Measurements from ENCODE around the gene NFILZ. TPM values are rescaled to one million over a fixed set of nuclear protein-coding genes. Genes with fewer than 3 reads are reported as not detected.
"Not testable (repeated sequence)": the region's sequence is repeated elsewhere in the genome, so short reads cannot be mapped to it uniquely, and the experiment has no call there.

Gene NFILZ
- total RNA-seq, 2 donors from 2014 or later = not detected

- no peaks in the 10 kb centered on the region for H3K36me3 Mint-ChIP-seq
- H3K4me1 Mint-ChIP-seq (ENCODE audit: low read depth in 2 of 2) = peaks cover 16 to 24% of the 10 kb centered on the region in 2 donors
- H3K9me3 Mint-ChIP-seq = no peaks in the 10 kb centered on the region
- no peak for ATAC-seq
- no peak for DNase-seq (ENCODE audit: low spot score)
- no peak overlapping the region for H3K27ac Mint-ChIP-seq
- no peaks in the 10 kb centered on the region for H3K27me3 Mint-ChIP-seq
- H3K4me3 Mint-ChIP-seq = no peak overlapping the region
Observed at GRCh38 chr19:8616861-8617260, 13.6 kb upstream of the NFILZ start.

- not testable (repeated sequence) for H3K9me3 Mint-ChIP-seq; ATAC-seq; H3K27ac Mint-ChIP-seq; H3K27me3 Mint-ChIP-seq; H3K4me3 Mint-ChIP-seq; DNase-seq (ENCODE audit: low spot score); H3K36me3 Mint-ChIP-seq
- peaks cover 16 to 21% of the 10 kb centered on the region in 2 donors for H3K4me1 Mint-ChIP-seq (ENCODE audit: low read depth in 2 of 2)
Observed at GRCh38 chr19:8617325-8617724, 13.1 kb upstream of the NFILZ start.

GRCh38 chr19:8617984-8618383, 12.4 kb upstream of the NFILZ start:
- H3K9me3 Mint-ChIP-seq = no peaks in the 10 kb centered on the region
- H3K27me3 Mint-ChIP-seq = no peaks in the 10 kb centered on the region
- DNase-seq (ENCODE audit: low spot score) (no peak), ATAC-seq (no peak)
- no peak overlapping the region for H3K4me3 Mint-ChIP-seq
- H3K36me3 Mint-ChIP-seq = no peaks in the 10 kb centered on the region
- H3K4me1 Mint-ChIP-seq (ENCODE audit: low read depth in 2 of 2) = peaks cover 12 to 17% of the 10 kb centered on the region in 2 donors
- no peak overlapping the region for H3K27ac Mint-ChIP-seq

GRCh38 chr19:8618751-8619150, 11.7 kb upstream of the NFILZ start:
- no peak overlapping the region for H3K27ac Mint-ChIP-seq
- H3K27me3 Mint-ChIP-seq = no peaks in the 10 kb centered on the region
- DNase-seq (ENCODE audit: low spot score) = no peak
- peaks cover 12 to 16% of the 10 kb centered on the region in 2 donors for H3K4me1 Mint-ChIP-seq (ENCODE audit: low read depth in 2 of 2)
- H3K36me3 Mint-ChIP-seq = no peaks in the 10 kb centered on the region
- H3K9me3 Mint-ChIP-seq = no peaks in the 10 kb centered on the region
- ATAC-seq = no peak
- H3K4me3 Mint-ChIP-seq = no peak overlapping the region

DNA sequence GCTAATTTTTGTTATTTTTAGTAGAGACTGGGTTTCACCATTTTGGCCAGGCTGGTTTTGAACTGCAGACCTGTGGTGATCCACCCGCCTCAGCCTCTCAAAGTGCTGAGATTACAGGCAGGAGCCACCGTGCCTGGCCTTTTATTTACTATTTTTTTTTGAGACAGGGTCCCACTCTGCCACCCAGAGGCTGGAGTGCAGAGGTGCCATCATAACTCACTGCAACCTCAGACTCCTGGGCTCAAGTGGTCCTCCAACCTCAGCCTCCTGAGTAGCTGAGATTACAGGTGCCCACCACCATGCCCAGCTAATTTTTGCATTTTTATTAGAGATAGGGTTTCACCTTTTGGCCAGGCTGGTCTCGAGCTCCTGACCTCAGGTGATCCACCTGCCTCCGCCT, 7.5 kb upstream of the NFILZ start:
- H3K27me3 Mint-ChIP-seq; ATAC-seq; H3K4me3 Mint-ChIP-seq; DNase-seq (ENCODE audit: low spot score); H3K4me1 Mint-ChIP-seq (ENCODE audit: low read depth in 2 of 2); H3K27ac Mint-ChIP-seq; H3K9me3 Mint-ChIP-seq; H3K36me3 Mint-ChIP-seq: not testable (repeated sequence)

DNA sequence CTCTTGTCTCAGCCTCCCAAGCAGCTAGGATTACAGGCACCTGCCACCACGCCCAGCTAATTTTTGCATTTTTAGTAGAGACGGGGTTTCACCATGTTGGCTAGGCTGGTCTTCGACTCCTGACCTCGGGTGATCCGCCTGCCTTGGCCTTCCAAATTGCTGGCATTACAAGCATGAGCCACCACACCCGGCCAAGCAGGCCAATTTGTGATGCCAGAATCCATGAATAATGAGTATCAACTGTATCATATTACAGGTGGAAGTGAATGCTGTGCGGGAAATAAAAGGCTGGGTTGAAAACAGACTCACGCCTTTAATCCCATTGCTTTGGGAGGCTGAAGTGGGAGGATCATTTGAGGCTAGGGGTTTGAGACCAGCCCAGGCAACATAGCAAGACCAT, 3.6 kb upstream of the NFILZ start:
- Mint-ChIP-seq H3K4me3 (no peak overlapping the region), H3K27me3 (no peaks in the 10 kb centered on the region), H3K9me3 (no peaks in the 10 kb centered on the region), H3K36me3 (no peaks in the 10 kb centered on the region), H3K4me1 (ENCODE audit: low read depth in 2 of 2) (peaks cover 5 to 7% of the 10 kb centered on the region in 2 donors), H3K27ac (no peak overlapping the region)
- ATAC-seq (no peak), DNase-seq (ENCODE audit: low spot score) (no peak)

DNA sequence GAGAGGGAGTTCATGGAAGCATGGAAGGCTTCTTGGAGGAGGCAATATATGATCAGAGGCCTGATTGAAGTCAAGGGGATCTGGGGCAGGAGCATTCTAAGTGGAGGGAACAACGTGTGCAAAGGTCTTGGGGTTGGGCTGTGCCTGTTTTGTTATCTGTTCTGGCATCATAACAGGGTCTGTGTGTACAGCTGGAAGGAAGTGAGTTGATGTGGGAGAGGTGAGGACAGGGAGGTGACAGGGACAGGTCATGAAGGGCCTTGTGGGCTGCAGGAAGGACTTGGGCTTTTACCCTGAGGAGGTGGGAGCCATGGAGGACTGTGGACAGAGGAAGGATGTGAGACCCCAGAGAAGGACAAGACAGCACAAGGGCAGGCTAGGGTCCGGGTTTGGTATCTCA, 1.2 kb upstream of the NFILZ start:
- Mint-ChIP-seq H3K9me3 (no peaks in the 10 kb centered on the region), H3K36me3 (no peaks in the 10 kb centered on the region), H3K4me3 (no peak overlapping the region), H3K4me1 (ENCODE audit: low read depth in 2 of 2) (peaks cover 5 to 10% of the 10 kb centered on the region in 2 donors), H3K27me3 (no peaks in the 10 kb centered on the region), H3K27ac (no peak overlapping the region)
- no peak for DNase-seq (ENCODE audit: low spot score)
- no peak for ATAC-seq

GRCh38 chr19:8630796-8631424, 477 bp downstream of the NFILZ start:
- no peaks in the 10 kb centered on the region for H3K36me3 Mint-ChIP-seq
- no peaks in the 10 kb centered on the region for H3K27me3 Mint-ChIP-seq
- ATAC-seq (no peak), DNase-seq (ENCODE audit: low spot score) (no peak)
- H3K27ac Mint-ChIP-seq = no peak overlapping the region
- no peaks in the 10 kb centered on the region for H3K9me3 Mint-ChIP-seq
- H3K4me1 Mint-ChIP-seq (ENCODE audit: low read depth in 2 of 2) = peaks cover 9 to 14% of the 10 kb centered on the region in 2 donors
- no peak overlapping the region for H3K4me3 Mint-ChIP-seq

- Mint-ChIP-seq H3K27ac (no peak overlapping the region), H3K27me3 (no peaks in the 10 kb centered on the region), H3K4me1 (ENCODE audit: low read depth in 2 of 2) (peaks cover 9 to 14% of the 10 kb centered on the region in 2 donors), H3K9me3 (no peaks in the 10 kb centered on the region), H3K36me3 (no peaks in the 10 kb centered on the region), H3K4me3 (no peak overlapping the region)
- no peak for ATAC-seq
- DNase-seq (ENCODE audit: low spot score) = no peak
Observed at GRCh38 chr19:8631425-8631819, 989 bp downstream of the NFILZ start.

- DNase-seq (ENCODE audit: low spot score) (no peak), ATAC-seq (no peak)
- Mint-ChIP-seq H3K36me3 (no peaks in the 10 kb centered on the region), H3K27me3 (peaks cover 0 to 13% of the 10 kb centered on the region in 2 donors), H3K27ac (no peak overlapping the region), H3K9me3 (no peaks in the 10 kb centered on the region), H3K4me3 (no peak overlapping the region), H3K4me1 (ENCODE audit: low read depth in 2 of 2) (peaks cover 4 to 18% of the 10 kb centered on the region in 2 donors)
Observed at GRCh38 chr19:8635422-8635821, 5.0 kb downstream of the NFILZ start.

DNA sequence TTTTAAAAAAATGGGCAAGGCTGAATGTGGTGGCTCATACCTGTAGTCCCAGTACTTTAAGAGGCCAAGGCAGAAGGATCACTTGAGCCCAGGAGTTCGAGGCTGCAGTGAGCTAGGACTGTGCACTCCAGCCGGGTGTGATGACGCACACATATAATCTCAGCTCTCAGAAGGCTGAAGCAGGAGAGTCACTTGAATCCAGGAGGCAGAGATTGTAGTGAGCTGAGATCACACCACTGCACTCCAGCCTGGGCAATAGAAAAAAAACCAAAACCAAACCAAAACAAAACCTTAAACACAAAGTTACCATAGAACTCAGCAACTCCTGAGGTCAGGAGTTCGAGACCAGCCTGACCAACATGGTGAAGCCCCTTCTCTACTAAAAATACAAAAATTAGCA, 6.6 kb downstream of the NFILZ start:
- DNase-seq (ENCODE audit: low spot score); ATAC-seq; H3K4me3 Mint-ChIP-seq; H3K27ac Mint-ChIP-seq; H3K9me3 Mint-ChIP-seq; H3K36me3 Mint-ChIP-seq: not testable (repeated sequence)
- H3K4me1 Mint-ChIP-seq (ENCODE audit: low read depth in 2 of 2) = peaks cover 4 to 19% of the 10 kb centered on the region in 2 donors
- H3K27me3 Mint-ChIP-seq = peaks cover 0 to 13% of the 10 kb centered on the region in 2 donors

DNA sequence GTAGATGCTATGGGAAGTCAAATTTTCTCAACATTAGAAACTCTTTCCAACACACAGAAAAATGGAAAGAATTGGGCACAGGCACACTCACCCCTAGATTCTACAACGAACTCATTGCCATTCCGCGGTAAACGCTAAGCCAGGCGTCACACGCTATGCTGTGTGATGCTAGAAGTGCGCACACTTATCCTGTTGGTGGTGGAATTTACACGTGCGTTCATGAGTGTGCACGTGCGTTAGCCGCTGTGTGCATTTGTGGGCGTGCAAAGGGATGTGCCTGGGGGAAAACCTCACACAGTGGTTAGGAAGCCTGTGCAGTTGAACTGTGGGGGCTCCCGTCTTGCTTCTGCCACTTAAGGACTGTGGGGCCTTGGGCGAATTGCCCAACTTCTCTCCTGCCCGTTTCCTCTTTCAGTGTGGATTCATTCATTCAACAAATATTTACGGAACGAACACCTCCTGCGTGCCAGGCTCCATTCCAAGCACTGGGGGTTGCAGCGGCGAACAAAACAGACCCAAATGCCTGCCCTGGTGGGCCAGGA, 7.7 kb downstream of the NFILZ start:
- no peak for DNase-seq (ENCODE audit: low spot score)
- Mint-ChIP-seq H3K4me1 (ENCODE audit: low read depth in 2 of 2) (peaks cover 4 to 21% of the 10 kb centered on the region in 2 donors), H3K27me3 (peaks cover 0 to 13% of the 10 kb centered on the region in 2 donors), H3K36me3 (no peaks in the 10 kb centered on the region), H3K27ac (no peak overlapping the region), H3K4me3 (no peak overlapping the region), H3K9me3 (no peaks in the 10 kb centered on the region)
- no peak for ATAC-seq

GRCh38 chr19:8639821-8640401, 9.5 kb downstream of the NFILZ start:
- no peak overlapping the region for H3K4me3 Mint-ChIP-seq
- H3K9me3 Mint-ChIP-seq = no peaks in the 10 kb centered on the region
- H3K4me1 Mint-ChIP-seq (ENCODE audit: low read depth in 2 of 2) = peaks cover 4 to 18% of the 10 kb centered on the region in 2 donors
- DNase-seq (ENCODE audit: low spot score) = no peak
- no peak for ATAC-seq
- H3K36me3 Mint-ChIP-seq = no peaks in the 10 kb centered on the region
- no peak overlapping the region for H3K27ac Mint-ChIP-seq
- peaks cover 0 to 13% of the 10 kb centered on the region in 2 donors for H3K27me3 Mint-ChIP-seq

GRCh38 chr19:8640402-8641004, 10.1 kb downstream of the NFILZ start:
- Mint-ChIP-seq H3K36me3 (no peaks in the 10 kb centered on the region), H3K9me3 (no peaks in the 10 kb centered on the region), H3K4me3 (no peak overlapping the region), H3K27ac (no peak overlapping the region), H3K4me1 (ENCODE audit: low read depth in 2 of 2) (peaks cover under 1 to 15% of the 10 kb centered on the region in 2 donors), H3K27me3 (peaks cover 0 to 13% of the 10 kb centered on the region in 2 donors)
- DNase-seq (ENCODE audit: low spot score) (no peak), ATAC-seq (no peak)

Data from natural killer cell treated with Interleukin-12 subunit alpha and Interleukin-12 subunit beta and Interleukin-15 and Interleukin-18, amount 100 ng/mL, for 72 hours (primary cell).